ENCODE measurements around the gene UCP1. TPM values are rescaled to one million over a fixed set of nuclear protein-coding genes. Genes with fewer than 3 reads are reported as not detected.

UCP1 gene
- not detected in 2 replicates for total RNA-seq

GRCh38 chr4:140568507-140569306, at the start of gene UCP1:
TSS of gene UCP1 (minus strand) at chr4:140568961. CDS start at chr4:140568729, 232 bp downstream.

DNA sequence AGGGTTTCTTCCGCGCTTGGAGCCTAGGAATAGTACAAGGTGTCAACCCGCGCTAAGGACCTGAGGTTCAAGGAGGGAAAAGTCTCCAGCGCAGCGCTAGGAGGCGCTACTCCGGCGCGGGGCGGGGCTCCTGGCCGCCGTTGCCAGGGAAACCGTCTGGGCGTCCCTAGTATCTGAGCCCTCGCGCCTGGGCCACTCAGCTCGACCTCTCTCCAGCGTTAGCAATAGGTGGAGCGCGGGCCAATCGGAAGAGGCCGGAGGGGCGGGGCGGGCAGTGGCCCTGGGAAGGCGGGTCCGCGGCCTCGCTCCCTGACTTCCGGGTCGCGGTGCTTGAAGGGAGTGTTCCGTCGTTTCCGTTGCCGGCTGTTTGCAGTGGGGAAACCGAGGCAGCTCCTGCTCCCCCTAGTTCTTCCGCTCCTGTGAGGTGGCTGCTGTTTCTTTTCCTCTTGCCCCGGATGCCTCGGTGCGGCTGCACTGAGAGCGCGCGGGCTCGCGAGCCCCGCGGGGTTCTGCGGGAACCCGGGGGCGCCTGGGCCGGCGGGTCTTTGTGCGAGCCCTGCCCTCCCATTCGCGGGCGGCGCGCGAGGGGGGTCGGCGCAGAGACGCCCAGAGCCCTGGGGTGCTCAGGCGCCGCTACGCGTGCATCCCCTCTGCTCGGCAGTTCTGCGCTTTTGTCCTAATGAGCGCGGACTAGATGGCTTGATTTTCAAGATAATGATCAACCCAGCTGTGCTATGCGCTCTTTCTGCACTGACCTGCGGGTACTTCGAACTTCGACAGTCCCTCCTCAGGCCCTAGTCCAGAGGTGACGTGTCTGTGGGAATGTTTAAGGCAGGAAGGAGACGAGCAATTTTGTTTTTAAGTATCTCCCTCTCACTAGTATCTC, 44.7 kb downstream of the UCP1 start, which contains the start of gene ELMOD2:
ELMOD2 (plus strand) TSS at position 312 of the 886 bp plus-strand sequence. CDS start 1,261 bp downstream, outside the sequence.

Small RNA genes within 50 kb of the gene (small RNA-seq; reads per million reads assigned to genes)
- gene AC108019.1 = not detected
- gene RN7SL152P = not detected

Other genes starting within 250 kb of the UCP1 start
- 46.6 and 57.0 TPM in 2 replicates for gene SCOC, start 195.3 kb downstream of the UCP1 start, total RNA-seq
- gene CLGN, start 141.3 kb downstream of the UCP1 start, total RNA-seq = 0.32 and 1.2 TPM in 2 replicates
- not detected in 2 replicates for gene MGAT4D, start 70.7 kb downstream of the UCP1 start, total RNA-seq
- gene ELMOD2, start 44.8 kb downstream of the UCP1 start, total RNA-seq = 25.1 and 31.2 TPM in 2 replicates
- gene TBC1D9, start 187.4 kb upstream of the UCP1 start, total RNA-seq = 27.6 and 29.5 TPM in 2 replicates

Measured in hair follicle dermal papilla cell (primary cell).